Measurements from ENCODE around the gene PAOX. TPM values are rescaled to one million over a fixed set of nuclear protein-coding genes. Genes with fewer than 3 reads are reported as not detected.
"Not testable (repeated sequence)": the region's sequence is repeated elsewhere in the genome, so short reads cannot be mapped to it uniquely, and the experiment has no call there.

PAOX gene
- polyA plus RNA-seq, 2 of the 4 experiments (the other 2 are of a cell fraction), result 1.6 to 2.3 TPM

DNA sequence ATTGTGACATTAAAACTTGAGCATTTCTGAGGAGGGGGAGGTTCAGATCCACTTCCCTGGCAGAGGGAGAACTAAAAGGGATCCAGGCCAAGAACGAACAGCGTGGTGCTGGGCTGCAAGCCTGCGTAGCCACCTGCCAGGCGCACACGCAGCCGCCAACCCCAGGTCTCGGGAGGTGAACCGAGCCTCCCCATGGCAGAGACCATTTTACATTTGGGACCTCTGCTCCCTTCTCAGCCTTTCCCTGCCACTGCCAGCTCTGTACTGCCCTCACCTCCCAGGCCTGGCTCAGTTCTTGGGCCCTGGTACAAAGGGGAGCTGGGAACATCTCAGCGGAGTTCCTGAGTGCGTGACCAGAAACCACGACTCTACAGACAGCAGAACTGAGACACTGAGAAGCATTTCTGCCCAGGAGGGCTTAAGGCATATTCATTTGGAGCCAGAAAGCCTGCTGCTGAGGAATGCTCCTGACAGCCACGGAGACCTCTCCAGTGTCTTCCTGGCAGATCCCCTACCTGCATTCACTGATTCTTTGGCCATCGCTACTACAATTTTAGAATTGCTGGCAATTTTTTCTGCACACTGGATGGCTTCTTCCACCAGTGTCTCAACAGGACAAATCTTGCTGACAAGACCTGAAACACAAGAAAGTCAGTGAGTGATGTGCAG lies 13.5 kb upstream of the PAOX start:
- ATAC-seq (no peak), DNase-seq (ENCODE audit: low read depth in 1 of 2, low spot score in 1 of 2) (no peak), FAIRE-seq (no peak)
- no peak overlapping the region for H3K4me3 ChIP-seq
- no peak overlapping the region for H3K27ac ChIP-seq
- no peaks in the 10 kb centered on the region for H3K4me1 ChIP-seq
- no peak overlapping the region for H3K4me2 ChIP-seq
- WGBS (ENCODE audit: missing lambda C conversion rate), result 87% methylated on average over 13 of the region's 13 CpGs
- no peak for TF ChIP-seq FOSB (CRISPR knock-in tag; IDR thresholded peaks at IDR 0.05)
- TF ChIP-seq HDAC2 (IDR thresholded peaks at IDR 0.05), result no peak
- TF ChIP-seq E2F6 (IDR thresholded peaks at IDR 0.05; ENCODE audit: borderline replicate concordance, low read depth), result no peak
- no peaks in the 10 kb centered on the region for H3K9me3 ChIP-seq
- CTCF ChIA-PET, result interaction anchor here (1.1 to 3.9 kb wide), 4 partner anchors 14 to 51 kb away, joined by 3 to 15 read pairs (median 4); no protein-coding TSS in a partner anchor
- POLR2A ChIA-PET, result no interaction called here

DNA sequence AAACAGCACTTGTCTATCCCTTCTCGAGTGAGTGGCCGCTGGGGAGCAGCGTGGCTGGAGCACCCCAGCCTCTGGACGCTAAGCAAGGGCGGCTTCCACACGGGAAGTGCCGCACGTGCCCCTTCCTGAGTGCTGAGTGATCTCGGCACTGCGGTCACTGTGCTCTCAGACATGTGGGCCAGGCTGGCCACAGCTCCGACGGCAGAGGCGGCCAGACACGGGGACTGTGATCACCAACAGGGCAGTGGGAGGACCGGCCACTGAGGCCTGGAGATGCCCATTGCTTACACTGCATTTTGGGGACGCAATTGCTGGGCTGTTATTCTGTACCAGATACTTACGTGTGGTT lies 13.0 kb upstream of the PAOX start:
- POLR2A ChIA-PET, result no interaction called here

DNA sequence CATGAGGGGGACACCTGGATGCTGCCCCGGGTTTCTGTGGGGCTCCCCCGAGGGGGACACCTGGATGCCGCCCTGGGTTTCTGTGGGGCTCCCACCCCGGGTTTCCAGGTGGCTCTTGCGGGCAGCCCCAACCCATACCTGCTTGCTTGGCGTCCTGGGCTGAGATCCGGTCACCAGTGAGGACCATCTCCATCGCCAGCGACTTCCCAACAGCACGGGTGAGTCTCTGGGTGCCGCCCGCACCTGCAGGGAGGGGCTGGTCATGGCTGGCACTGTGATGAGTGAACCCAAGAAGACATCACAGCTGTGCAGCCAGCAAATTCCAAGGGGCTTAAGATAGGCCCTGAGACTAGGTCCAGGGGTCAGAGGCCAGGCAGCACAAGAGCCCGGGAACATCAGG lies 12.3 kb upstream of the PAOX start:
- Histone ChIP-seq H3K27ac (no peak overlapping the region), H3K4me3 (no peak overlapping the region), H3K4me1 (peaks cover 1% of the 10 kb centered on the region; the same call in 2 of the 3 replicates), H3K9me3 (no peaks in the 10 kb centered on the region), H3K4me2 (no peak overlapping the region)
- ChIA-PET CTCF (interaction anchor here (3.9 kb wide), 1 partner anchor 37 kb away, joined by 15 read pairs; no protein-coding TSS in a partner anchor), POLR2A (no interaction called here)
- 94% methylated on average over 10 of the region's 13 CpGs for WGBS (ENCODE audit: missing lambda C conversion rate)
- ATAC-seq (no peak), DNase-seq (ENCODE audit: low read depth in 1 of 2, low spot score in 1 of 2) (no peak), FAIRE-seq (no peak)
- TF ChIP-seq ATOH8 (CRISPR knock-in tag; IDR thresholded peaks at IDR 0.05; ENCODE audit: low read depth) (no peak), HOXB5 (CRISPR knock-in tag; IDR thresholded peaks at IDR 0.05) (no peak), SMC3 (IDR thresholded peaks at IDR 0.05) (no peak), POLR2AphosphoS2 (conservative IDR thresholded peaks at IDR 0.05; ENCODE audit: low read length) (no peak), EHF (CRISPR knock-in tag; IDR thresholded peaks at IDR 0.05) (no peak), CEBPB (IDR thresholded peaks at IDR 0.05) (no peak), HMGXB4 (CRISPR knock-in tag; IDR thresholded peaks at IDR 0.05; ENCODE audit: borderline replicate concordance) (no peak), BHLHE40 (IDR thresholded peaks at IDR 0.05; ENCODE audit: low read depth, low read length) (no peak), NPAS2 (CRISPR knock-in tag; IDR thresholded peaks at IDR 0.05; ENCODE audit: borderline replicate concordance) (no peak), HDAC2 (IDR thresholded peaks at IDR 0.05) (no peak), ZSCAN20 (CRISPR knock-in tag; IDR thresholded peaks at IDR 0.05) (no peak), RFX5 (IDR thresholded peaks at IDR 0.05) (no peak)
- TF ChIP-seq, protein P1, sequence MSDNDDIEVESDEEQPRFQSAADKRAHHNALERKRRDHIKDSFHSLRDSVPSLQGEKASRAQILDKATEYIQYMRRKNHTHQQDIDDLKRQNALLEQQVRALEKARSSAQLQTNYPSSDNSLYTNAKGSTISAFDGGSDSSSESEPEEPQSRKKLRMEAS (IDR thresholded peaks at IDR 0.05), result no peak

More for the DNA sequence above, 13.0 kb upstream of the PAOX start:
- ATAC-seq (no peak), DNase-seq (ENCODE audit: low read depth in 1 of 2, low spot score in 1 of 2) (no peak), FAIRE-seq (no peak)
- WGBS (ENCODE audit: missing lambda C conversion rate), result 84% methylated on average over 17 of the region's 17 CpGs
- H3K4me1 ChIP-seq, result no peaks in the 10 kb centered on the region
- no peak overlapping the region for H3K4me3 ChIP-seq
- H3K4me2 ChIP-seq, result no peak overlapping the region
- no peaks in the 10 kb centered on the region for H3K9me3 ChIP-seq
- H3K27ac ChIP-seq, result no peak overlapping the region
- CTCF ChIA-PET, result interaction anchor here (1.1 to 3.9 kb wide), 2 partner anchors 37 to 52 kb away, joined by 3 to 15 read pairs; no protein-coding TSS in a partner anchor
- TF ChIP-seq, protein P2, sequence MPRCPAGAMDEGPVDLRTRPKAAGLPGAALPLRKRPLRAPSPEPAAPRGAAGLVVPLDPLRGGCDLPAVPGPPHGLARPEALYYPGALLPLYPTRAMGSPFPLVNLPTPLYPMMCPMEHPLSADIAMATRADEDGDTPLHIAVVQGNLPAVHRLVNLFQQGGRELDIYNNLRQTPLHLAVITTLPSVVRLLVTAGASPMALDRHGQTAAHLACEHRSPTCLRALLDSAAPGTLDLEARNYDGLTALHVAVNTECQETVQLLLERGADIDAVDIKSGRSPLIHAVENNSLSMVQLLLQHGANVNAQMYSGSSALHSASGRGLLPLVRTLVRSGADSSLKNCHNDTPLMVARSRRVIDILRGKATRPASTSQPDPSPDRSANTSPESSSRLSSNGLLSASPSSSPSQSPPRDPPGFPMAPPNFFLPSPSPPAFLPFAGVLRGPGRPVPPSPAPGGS (IDR thresholded peaks at IDR 0.05), result no peak
- TF ChIP-seq EP300 (IDR thresholded peaks at IDR 0.05), result no peak
- no peak for TF ChIP-seq POLR2A (IDR thresholded peaks at IDR 0.05; ENCODE audit: low read length)
- TF ChIP-seq SMC3 (IDR thresholded peaks at IDR 0.05), result no peak
- no peak for TF ChIP-seq RARB (CRISPR knock-in tag; IDR thresholded peaks at IDR 0.05)

GRCh38 chr10:133367461-133367860 lies 11.6 kb upstream of the PAOX start:
- DNase-seq (ENCODE audit: low read depth in 1 of 2, low spot score in 1 of 2); FAIRE-seq; ATAC-seq; H3K9me3 ChIP-seq; H3K4me3 ChIP-seq; H3K27ac ChIP-seq; H3K4me2 ChIP-seq; POLR2A ChIA-PET; H3K4me1 ChIP-seq: not testable (repeated sequence)
- 86% methylated on average over 2 of the region's 7 CpGs for WGBS (ENCODE audit: missing lambda C conversion rate)
- CTCF ChIA-PET, result interaction anchor here (1.1 to 3.9 kb wide), 2 partner anchors 16 to 38 kb away, joined by 3 to 15 read pairs; no protein-coding TSS in a partner anchor

Data from A549 (cell line).